Measurements from ENCODE around the gene ADAM19.
"Not testable (repeated sequence)": the region's sequence is repeated elsewhere in the genome, so short reads cannot be mapped to it uniquely, and the experiment has no call there.

Gene ADAM19

DNA sequence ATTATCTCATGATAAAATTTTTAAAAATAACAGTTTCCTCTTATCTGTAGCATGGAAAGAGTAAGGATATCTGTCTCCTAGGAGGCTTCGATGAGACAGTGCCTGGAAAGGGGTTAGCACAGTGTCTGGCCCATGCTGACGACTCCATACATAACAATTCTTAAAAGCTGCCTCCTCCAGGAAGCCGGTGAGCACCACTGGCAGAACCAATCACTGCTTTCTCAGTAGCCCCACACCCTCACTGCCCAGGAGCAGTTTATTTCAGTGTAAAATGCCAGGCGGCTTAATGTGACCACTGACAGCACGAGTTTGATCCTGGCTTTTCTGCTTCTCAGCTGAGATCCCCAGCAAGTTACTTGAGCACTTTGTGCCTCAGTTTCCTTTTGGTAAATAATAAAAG, 116.7 kb downstream of the ADAM19 start:
- DNase-seq = no peak

DNA sequence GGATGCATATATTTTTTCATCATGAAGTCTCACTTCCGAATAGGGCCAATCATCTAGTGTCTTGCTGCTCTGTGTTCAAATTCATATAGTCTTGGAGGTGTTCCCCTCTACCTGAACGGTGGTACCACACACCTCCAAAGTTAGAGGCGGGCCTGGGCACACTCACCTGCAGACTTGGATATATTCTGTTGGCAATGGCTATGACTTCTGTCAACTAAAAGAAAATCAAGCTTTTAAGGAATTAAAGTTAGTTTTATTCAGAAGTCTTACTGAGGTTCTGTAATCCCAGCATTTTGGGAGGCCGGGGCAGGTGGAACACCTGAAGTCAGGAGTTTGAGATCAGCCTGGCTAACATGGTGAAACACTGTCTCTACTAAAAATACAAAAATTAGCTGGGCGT, 118.2 kb downstream of the ADAM19 start:
- DNase-seq = no peak

DNA sequence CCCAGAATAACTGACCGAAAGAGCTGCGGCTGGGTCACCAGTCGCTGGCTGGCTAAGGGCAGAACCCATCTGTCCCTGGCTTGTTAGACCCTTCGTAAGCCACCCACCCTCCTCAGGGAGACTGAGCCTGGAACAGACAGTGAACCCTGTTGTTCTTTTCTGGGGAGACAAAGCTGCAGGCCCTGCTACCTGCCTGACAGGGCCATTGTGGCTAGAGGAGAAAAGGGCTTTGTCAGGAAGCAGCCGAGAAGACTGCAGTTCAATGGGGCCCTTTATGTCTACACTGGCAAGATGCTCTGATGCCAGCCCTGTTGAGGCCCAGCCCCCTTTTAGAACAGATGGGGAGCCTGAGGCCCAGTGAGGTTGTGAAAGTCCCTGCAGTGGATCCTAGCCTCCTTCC, 119.3 kb downstream of the ADAM19 start:
- DNase-seq = no peak

DNA sequence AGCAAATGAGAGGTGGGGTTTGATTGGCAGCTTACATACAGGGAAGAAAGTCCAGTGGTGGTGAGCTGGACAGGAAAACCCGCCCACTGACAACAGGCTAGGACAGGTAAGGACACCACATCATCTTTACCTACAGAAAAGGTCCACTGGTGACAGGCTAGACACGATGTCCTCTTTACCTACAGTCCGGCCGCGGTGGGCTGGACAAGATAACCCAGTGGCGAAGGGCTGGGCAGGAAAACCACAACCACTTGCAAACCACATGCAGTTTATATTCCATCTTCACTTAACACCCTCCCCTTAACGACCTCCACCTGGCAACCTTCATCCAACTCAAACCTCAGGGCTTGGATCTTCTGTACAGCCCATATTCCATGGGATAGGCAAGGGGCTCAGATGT, 120.5 kb downstream of the ADAM19 start:
- DNase-seq = no peak

DNA sequence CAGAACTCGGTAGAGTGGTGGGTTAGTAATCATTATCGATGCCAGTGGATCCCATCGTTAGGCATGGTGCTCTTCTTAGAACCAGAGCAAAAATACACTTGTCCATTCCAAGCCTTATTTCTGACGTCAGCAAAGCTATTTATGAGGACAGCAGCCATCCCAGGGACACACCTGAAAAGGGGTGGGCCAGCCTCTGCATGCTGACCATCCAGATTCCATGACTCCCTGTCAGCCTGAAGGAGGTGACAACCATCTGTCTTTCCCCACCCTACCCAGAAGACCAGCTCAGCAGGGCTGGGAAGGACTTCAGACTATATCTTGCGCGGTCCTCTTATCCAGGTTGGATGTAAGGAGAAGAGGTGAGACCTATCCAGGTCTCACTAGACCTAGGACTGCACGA, 121.3 kb downstream of the ADAM19 start:
- DNase-seq = no peak

DNA sequence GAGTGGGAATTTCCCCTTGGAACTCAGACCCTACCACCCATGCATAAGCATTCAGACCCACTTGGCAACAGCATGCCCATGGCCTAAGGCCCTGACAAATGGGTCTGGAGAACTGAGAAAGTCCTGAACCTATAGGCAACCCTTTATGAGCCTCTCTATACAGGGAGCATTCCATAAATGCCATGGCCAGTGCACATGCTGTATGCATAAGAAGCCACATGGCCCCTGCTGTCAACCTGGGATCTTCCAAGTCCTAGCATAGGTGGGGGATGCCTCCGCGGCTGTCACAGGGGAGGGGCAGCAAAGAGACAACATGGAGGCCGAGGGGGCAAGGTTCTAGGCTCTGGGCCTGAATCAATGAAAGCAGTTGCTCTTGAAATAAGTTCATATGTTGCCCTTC, 123.8 kb downstream of the ADAM19 start:
- DNase-seq = no peak

DNA sequence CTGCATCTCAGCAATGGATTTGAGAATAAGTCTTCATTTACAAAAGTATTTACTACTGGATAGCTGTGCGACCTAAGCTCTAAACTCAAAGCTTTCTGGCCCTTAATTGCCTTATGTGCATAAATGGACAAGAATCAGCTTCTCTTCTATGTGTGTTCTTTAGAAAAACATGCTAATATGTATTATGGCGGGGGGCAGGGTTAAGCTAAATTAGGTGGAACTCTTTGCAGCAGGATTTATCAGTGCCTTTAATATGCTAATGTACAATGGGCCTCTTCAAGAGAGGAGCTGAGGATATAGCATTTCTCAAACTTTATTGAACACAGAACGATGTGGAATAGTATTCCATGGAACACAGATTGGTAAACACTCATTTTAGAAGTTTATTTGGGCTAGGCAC, 125.6 kb downstream of the ADAM19 start:
- no peak for DNase-seq

DNA sequence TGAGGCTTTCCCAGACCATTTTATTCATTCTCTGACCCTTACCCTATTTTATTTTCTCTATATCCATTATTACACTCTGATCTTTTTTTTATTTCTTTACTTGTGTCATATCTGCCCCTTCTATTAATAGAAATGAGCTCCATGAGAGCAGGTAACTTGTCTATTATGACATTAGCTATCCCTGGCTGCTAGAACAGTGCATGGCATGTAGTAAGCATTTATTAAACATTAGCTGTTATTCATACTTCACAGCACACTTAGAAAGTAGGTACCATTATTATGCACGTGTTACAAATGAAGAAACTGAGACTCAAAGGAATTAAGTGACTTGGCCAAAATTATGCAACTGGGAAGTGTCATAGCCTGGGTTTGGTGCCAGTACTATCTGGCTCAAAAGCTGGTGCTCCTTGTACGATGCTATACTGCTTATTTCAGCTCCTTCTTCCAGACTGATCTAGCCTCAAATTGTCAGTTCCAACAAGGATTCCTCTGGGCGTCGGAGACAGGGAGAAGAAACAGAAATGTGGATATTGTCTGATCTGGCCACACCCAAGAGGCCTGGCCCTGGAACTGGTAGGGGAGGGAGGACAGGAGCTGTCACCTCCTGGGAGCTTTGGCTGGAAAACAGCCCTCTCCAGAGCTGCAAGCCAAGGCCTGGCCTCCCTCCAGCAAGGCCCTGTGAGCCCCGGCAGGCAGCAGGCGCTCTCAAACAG, 126.4 kb downstream of the ADAM19 start:
- no peak for DNase-seq

DNA sequence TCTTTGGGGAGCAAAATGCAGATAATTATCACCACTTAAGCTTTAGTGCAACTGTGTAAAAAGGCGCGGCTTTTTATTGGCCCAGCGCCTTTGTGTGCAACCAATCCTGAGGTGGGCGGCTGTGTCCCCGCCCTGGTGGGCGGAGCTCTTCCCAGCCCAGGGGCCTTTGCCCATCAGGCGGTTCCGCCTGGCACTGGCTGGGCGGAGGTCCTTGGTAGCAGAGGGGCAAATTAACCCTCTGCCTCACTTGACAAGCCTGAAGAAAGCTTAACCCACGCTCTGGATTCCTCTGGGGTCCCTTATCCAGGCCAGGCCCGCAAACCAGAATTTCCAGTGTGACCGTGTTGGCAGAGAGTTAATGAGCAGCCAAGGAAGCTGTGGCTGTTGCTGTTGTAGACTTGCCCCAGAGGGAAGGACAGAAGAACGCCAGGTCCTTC, 128.4 kb downstream of the ADAM19 start:
- no peak for DNase-seq

DNA sequence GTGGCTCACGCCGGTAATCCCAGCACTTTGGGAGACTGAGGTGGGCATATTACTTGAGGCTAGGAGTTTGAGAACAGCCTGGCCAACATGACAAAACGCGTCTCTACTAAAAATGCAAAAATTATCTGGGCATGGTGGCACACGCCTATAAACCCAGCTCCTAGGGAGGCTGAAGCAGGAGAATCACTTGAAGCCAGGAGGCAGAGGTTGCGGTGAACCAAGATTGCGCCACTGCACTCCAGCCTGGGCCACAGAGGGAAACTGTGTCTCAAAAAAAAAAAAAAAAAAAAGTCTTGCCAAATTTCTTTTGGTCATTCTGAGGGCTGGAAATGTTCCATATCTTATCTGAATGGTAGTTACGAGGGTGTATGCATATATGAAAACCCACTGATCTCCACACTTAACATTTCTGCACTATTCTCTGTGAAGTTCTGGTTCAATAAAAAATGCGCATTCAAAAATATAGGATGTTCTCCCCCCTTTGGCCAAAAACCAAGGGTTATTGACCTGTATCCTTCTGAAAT, 129.1 kb downstream of the ADAM19 start:
- no peak for DNase-seq

DNA sequence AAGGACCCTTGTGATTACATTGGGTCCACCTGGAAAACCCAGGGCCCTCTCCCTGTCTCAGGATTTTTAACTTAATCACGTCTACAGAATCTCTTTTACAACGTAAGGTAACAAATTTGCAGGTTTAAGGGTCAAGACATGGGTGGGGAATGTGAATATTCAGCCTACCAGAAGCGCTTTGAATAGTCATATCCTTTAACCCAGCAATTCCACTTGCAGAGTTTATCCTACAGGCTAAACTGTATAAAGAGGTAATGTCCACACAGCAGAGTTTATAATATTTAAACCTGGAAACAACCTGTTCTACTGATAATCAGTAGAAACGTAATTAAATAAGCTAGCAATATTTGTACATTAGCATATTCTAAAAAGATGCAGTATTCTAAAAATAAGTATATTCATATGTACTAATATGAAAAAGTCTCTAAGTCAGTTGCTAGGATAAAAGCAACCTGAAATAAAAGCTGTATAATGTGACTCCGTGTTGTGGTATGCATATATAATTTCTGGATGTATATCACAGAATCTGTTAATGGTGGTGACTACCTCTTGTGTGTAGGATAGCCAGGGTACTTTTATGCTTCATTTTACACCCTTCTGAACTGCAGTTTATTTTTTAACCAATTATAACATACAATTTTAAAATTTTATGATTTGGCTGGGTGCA, 129.7 kb downstream of the ADAM19 start:
- DNase-seq = no peak

DNA sequence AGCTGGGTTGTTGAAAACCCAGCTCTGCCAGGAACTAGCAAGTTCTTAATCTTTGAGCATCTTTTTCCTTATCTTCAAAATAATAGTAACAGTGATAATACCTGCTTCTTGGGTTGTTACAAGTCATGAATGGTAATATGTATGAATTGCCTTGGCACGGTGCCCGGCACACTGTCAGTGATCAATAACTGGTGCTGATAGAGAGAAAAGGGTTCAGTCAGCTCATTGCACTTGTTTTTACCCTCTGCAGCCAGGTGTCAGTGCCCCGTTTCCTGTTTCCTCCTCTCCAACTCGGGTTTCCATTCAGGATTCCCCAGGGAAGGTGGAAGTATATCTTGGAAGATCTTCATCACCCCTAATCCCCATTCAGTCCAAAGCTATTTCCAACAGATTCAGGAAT, 131.4 kb downstream of the ADAM19 start:
- DNase-seq = no peak

DNA sequence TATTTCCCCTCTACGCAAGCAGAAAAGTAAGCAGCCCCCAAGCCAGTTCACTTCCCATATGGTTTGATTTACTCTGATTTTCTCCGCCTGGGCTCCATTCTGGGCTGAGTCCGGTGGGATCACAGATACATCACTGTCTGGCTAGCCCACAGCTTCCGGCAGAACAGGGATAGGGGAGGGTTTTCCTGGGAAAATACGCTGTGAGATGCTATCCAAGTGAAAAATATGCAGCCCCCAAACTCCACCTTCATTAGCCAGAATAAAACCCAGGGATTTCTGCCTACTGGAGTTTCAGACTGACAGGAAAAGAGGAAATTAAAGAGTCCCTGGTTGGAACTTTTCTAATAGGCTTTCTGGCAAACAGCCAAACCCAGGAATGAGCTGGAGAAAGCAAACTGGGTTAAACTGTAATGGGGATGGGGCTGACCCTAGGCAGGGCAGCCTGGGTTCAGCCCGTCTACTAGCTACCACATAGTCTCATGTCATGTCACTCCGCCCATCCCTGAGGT, 132.5 kb downstream of the ADAM19 start:
- no peak for DNase-seq

DNA sequence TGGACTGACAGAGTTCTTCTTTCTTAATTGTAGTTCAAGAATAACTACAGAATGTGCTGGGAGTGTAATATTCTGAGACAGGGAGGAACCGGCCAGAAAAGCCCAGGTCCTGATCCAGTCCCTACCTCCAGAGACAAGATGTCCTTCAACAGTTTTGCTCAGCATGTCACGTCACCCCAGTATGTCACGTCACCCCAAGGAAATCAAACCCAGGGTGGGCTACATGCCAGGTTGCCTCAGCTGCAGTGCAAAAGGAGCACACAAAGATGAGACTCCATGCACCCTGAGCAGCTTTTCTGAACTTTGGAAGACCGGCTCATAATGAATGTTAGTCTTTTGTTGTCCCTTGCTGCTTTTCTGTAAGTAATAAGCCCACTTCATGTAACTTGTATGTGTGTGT, 141.5 kb downstream of the ADAM19 start:
- no peak for DNase-seq

DNA sequence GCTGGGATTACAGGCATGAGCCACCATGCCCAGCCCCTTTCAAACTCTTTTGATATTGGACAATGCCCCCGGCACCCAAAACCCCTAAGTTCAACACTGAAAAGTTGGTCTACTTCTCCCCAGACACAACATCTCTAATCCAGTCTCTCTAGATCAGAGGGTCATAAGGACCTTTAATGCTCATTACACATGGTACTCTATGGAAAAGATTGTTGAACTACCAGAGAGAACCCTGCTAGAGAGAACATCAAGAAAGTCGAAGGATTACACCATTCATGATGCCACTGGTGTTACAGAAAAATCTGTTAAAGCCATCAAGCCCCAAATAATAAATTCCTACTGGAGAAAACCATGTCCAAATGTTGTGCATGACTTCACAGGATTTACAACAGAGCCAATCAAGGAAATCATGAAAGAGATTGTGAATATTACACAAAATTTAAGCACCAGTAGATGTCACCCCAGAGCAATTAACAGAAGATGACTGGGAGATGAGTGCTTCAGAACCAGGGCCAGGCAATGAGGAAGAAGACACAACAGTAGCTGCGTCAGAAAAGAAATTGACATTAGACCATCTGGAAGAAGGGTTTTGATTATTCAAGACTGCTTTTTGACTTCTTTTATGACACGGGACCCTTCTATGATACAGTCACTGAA, 143.9 kb downstream of the ADAM19 start:
- DNase-seq = no peak

DNA sequence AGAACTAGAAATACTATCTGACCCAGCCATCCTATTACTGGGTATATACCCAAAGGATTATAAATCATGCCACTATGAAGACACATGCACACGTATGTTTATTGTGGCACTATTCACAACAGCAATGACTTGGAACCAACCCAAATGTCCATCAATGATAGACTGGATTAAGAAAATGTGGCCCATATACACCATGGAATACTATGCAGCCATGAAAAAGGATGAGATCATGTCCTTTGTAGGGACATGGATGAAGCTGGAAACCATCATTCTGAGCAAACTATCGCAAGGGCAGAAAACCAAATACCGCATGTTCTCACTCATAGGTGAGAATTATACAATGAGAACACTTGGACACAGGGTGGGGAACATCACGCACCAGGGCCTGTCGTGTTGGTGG, 145.7 kb downstream of the ADAM19 start:
- not testable (repeated sequence) for DNase-seq
